BE2C (cell line): ENCODE data around the gene OR1L1.

Source experiments
- DNase-seq: peaks from one replicate; pipeline ENCODE4 v3.0.0-alpha.2; 2020
- H3K27me3 ChIP-seq: fragments of 250-450 bp; sonication (Bioruptor Pico); 2 replicates; pipeline ENCODE4 v1.5.1; 2020; ENCODE audit warnings: mild to moderate bottlenecking
- H3K36me3 ChIP-seq: fragments of 250-450 bp; sonication (Bioruptor Pico); 2 replicates; pipeline ENCODE4 v1.5.1; 2020; ENCODE audit warnings: mild to moderate bottlenecking
- H3K4me1 ChIP-seq: fragments of 250-450 bp; sonication (Bioruptor Pico); 2 replicates; pipeline ENCODE4 v1.5.1; 2020
- H3K4me3 ChIP-seq: 2 replicates; pipeline ENCODE4 v1.5.1; 2011; ENCODE audit warnings: low read depth, low read length
- H3K9me3 ChIP-seq: fragments of 250-450 bp; sonication (Bioruptor Pico); 2 replicates; pipeline ENCODE4 v1.5.1; 2020
- TF ChIP-seq, protein P1 (sequence below): IDR thresholded peaks from 2 replicates; pipeline ENCODE4 v1.5.1; 2012; ENCODE audit warnings: mild to moderate bottlenecking, low read depth, low read length

Gene OR1L1

DNA sequence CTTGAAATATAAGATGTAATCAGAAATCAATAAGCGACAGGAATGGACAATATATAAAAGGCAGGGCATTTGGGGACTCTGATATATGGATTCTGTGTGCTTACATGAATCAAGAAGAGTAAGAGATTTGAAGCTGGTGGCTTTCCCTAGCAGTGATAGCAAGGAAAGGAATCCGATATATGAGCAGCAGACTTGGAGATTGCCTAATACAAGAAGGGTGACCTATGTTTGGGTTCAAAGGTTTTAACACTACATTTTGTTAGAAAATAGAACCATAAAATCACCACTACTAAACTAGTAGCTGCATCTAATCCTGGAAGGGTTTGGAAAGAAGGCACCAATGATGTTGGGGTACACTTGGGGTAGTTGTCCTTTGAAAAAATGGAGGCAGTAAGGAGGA is 11.0 kb downstream of the OR1L1 start:
- Histone ChIP-seq H3K4me1 (no peaks in the 10 kb centered on the region), H3K36me3 (no peaks in the 10 kb centered on the region), H3K4me3 (no peak overlapping the region), H3K9me3 (no peaks in the 10 kb centered on the region), H3K27me3 (peaks cover 15% of the 10 kb centered on the region)
- TF ChIP-seq, protein P1, sequence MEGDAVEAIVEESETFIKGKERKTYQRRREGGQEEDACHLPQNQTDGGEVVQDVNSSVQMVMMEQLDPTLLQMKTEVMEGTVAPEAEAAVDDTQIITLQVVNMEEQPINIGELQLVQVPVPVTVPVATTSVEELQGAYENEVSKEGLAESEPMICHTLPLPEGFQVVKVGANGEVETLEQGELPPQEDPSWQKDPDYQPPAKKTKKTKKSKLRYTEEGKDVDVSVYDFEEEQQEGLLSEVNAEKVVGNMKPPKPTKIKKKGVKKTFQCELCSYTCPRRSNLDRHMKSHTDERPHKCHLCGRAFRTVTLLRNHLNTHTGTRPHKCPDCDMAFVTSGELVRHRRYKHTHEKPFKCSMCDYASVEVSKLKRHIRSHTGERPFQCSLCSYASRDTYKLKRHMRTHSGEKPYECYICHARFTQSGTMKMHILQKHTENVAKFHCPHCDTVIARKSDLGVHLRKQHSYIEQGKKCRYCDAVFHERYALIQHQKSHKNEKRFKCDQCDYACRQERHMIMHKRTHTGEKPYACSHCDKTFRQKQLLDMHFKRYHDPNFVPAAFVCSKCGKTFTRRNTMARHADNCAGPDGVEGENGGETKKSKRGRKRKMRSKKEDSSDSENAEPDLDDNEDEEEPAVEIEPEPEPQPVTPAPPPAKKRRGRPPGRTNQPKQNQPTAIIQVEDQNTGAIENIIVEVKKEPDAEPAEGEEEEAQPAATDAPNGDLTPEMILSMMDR = no peak
- no peak for DNase-seq

DNA sequence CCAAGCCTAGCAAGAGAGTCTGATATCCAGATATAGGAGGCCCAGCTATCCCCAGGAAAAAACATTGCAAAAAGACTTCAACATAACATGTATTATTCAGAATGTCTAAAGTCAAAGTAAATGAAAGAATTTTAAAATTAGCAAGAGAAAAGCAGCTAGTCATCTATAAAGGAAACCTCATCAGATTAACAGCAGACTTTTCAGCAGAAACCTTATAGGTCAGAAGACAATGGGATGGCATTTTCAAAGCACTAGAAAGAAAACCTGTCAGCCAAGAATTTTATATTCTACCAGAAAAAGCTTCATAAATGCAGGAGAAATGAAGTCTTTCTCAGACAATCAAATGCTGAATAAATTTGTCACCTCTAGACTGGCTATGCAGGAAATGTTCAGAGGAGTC is 23.3 kb downstream of the OR1L1 start:
- Histone ChIP-seq H3K36me3 (no peaks in the 10 kb centered on the region), H3K27me3 (no peaks in the 10 kb centered on the region; the same call in 1 of the 2 replicates), H3K9me3 (no peaks in the 10 kb centered on the region), H3K4me3 (no peak overlapping the region), H3K4me1 (no peaks in the 10 kb centered on the region)
- DNase-seq = no peak
- TF ChIP-seq, protein P1 = no peak

DNA sequence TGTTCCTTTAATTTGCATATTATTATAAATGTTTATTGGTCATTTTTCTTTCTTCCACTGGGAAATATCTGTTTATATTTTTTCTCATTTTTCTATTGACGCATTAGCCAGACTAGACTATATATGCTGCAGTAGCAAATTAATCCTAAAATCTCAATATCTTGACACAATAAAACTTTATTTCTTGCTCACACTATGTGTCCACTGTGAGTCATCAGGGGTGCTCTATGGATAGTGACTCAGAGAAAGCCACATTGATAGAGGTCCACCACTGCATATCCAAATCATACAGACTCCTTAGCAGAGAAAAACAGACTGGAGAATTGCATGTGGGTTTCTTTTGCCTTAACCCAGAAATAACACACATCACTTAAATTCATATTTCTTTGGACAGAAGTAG is 34.2 kb downstream of the OR1L1 start:
- TF ChIP-seq, protein P1 = no peak
- Histone ChIP-seq H3K4me3 (no peak overlapping the region), H3K36me3 (no peaks in the 10 kb centered on the region), H3K9me3 (no peaks in the 10 kb centered on the region), H3K27me3 (peaks cover 13% of the 10 kb centered on the region; the same call in 1 of the 2 replicates), H3K4me1 (no peaks in the 10 kb centered on the region)
- no peak for DNase-seq
